Stomach (tissue), 9 donors: Measurements from ENCODE around the gene RNASE13. TPM values are rescaled to one million over a fixed set of nuclear protein-coding genes. Genes with fewer than 3 reads are reported as not detected.

Experiments
- DNase-seq, 2 donors: peaks; one replicate each; pipeline versions ENCODE4 v3.0.0 to v3.0.0-alpha.2; 2013 to 2019
- H3K27ac ChIP-seq, 5 donors: fragments of 200-600 bp in 4 of 5; sonication (generic) in 4 of 5; one replicate each; pipeline ENCODE4 v1.5.1; 2013 to 2019; ENCODE audit warnings: mild to moderate bottlenecking in 1 of 5, moderate library complexity in 1 of 5
- H3K27me3 ChIP-seq, 3 donors: fragments of 200-600 bp; sonication (generic); one replicate each; pipeline ENCODE4 v1.5.1; 2017 to 2019; ENCODE audit warnings: mixed run types in 1 of 3
- H3K36me3 ChIP-seq, 4 donors: fragments of 200-600 bp; sonication (generic); 1 replicate in 3 of 4; 2 replicates in 1 of 4; pipeline ENCODE4 v1.5.1; 2016 to 2019
- H3K4me1 ChIP-seq, 4 donors: fragments of 200-600 bp; sonication (generic); one replicate each; pipeline ENCODE4 v1.5.1; 2016 to 2019
- H3K4me3 ChIP-seq, 4 donors: fragments of 200-600 bp; sonication (generic) in 3 of 4; one replicate each; pipeline ENCODE4 v1.5.1; 2016 to 2019; ENCODE audit warnings: mild to moderate bottlenecking in 1 of 4
- H3K9me3 ChIP-seq, 4 donors: fragments of 200-600 bp; sonication (generic); one replicate each; pipeline ENCODE4 v1.5.1; 2016 to 2019
- EP300 ChIP-seq: sonication (generic); formaldehyde crosslinking; IDR thresholded peaks from one replicate; pipeline ENCODE4 v1.6.1; 2017; ENCODE audit warnings: antibody characterized with exemption
- POLR2A ChIP-seq, 4 donors: fragments of 450-650 bp; IDR thresholded peaks; one replicate each; pipeline ENCODE4 v1.6.1; 2016; ENCODE audit warnings: antibody characterized with exemption in 4 of 4, control low read depth in 2 of 4, mild to moderate bottlenecking in 1 of 4, moderate library complexity in 1 of 4
- POLR2AphosphoS5 ChIP-seq, 3 donors: sonication (generic); formaldehyde crosslinking; IDR thresholded peaks; one replicate each; pipeline ENCODE4 v1.6.1; 2016; ENCODE audit warnings: antibody characterized with exemption in 3 of 3
- WGBS, 5 donors: extraction: QIAGEN DNeasy Blood & Tissue Kit in 3 of 5; methylation state at CpG; one replicate each; pipeline versions ENCODE4 v1.1.5 to v1.1.7; 2013 to 2018; 5-methylcytosine and 5-hydroxymethylcytosine counted together
- intact Hi-C: fragments of 100-400 bp; cut with DNase I; formaldehyde crosslinking; loops from one replicate; pipeline ENCODE4 v1.15.1; 2023; ENCODE audit warnings: low total_unique reads
- polyA plus RNA-seq, 3 donors: library from polyadenylated mRNA; stranded (reverse); fragments of 200-250 nt; gene quantifications; one replicate each; pipeline ENCODE4 v1.2.3, GENCODE V29; 2013
- total RNA-seq, 5 donors: library from RNA; depleted of rRNA; stranded (reverse); fragments of >200 nt; gene quantifications; one replicate each; pipeline versions ENCODE4 v1.1.0 to v1.2.3, GENCODE V29; 2014 to 2016
- TF ChIP-seq, protein P1 (sequence below), 7 experiments: fragments of 450-650 bp in 4 of 7; fragments of 200-600 bp in 3 of 7; sonication (generic) in 3 of 7; IDR thresholded peaks; one replicate each; pipeline ENCODE4 v1.5.1; 2016 to 2019; ENCODE audit warnings: antibody characterized with exemption in 7 of 7, control low read depth in 2 of 7, mild to moderate bottlenecking in 1 of 7
- donor health status: healthy with polysubstance abuse.
- donor health status: Bipolar disorder and iron deficiency.
- donor health status: healthy.

RNASE13 gene
- total and polyA plus RNA-seq, 8 donors, result 0.18 TPM; not detected in 7

DNA sequence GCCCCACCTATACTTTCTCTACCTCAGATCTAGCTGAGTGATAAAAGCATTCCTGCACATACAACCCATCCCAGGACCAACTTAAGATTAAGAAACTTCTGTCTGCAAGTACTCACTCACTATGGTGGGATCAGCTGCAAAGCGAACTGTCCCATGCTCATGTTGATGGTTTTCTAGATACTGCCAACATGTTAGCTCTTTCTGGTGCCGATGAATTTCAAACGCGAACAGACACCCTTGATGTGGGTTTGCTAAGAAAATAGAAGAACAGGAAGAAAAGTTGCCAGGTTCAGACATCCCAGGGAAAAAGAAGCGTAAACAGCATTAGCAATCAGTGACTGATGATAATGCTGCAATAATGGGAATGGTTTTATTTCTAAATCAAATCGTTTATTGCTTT is 37.0 kb downstream of the RNASE13 start:
- TF ChIP-seq POLR2AphosphoS5 (IDR thresholded peaks at IDR 0.05) (no peak), POLR2A (IDR thresholded peaks at IDR 0.05) (no peak), EP300 (no peak)
- TF ChIP-seq, protein P1, sequence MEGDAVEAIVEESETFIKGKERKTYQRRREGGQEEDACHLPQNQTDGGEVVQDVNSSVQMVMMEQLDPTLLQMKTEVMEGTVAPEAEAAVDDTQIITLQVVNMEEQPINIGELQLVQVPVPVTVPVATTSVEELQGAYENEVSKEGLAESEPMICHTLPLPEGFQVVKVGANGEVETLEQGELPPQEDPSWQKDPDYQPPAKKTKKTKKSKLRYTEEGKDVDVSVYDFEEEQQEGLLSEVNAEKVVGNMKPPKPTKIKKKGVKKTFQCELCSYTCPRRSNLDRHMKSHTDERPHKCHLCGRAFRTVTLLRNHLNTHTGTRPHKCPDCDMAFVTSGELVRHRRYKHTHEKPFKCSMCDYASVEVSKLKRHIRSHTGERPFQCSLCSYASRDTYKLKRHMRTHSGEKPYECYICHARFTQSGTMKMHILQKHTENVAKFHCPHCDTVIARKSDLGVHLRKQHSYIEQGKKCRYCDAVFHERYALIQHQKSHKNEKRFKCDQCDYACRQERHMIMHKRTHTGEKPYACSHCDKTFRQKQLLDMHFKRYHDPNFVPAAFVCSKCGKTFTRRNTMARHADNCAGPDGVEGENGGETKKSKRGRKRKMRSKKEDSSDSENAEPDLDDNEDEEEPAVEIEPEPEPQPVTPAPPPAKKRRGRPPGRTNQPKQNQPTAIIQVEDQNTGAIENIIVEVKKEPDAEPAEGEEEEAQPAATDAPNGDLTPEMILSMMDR (IDR thresholded peaks at IDR 0.05), result no peak
- no peak for DNase-seq
- WGBS, 5 donors, result 44 to 69% (median 58%) methylated on average over 6 of the region's 6 CpGs
- intact Hi-C loops, result no loop called here
- Histone ChIP-seq H3K27ac (no peak overlapping the region), H3K4me1 (peaks cover 0 to 7% (median under 1%) of the 10 kb centered on the region in 4 donors), H3K36me3 (peaks cover 35 to 54% (median 51%) of the 10 kb centered on the region in 4 donors), H3K4me3 (no peak overlapping the region), H3K27me3 (no peaks in the 10 kb centered on the region), H3K9me3 (no peaks in the 10 kb centered on the region)

DNA sequence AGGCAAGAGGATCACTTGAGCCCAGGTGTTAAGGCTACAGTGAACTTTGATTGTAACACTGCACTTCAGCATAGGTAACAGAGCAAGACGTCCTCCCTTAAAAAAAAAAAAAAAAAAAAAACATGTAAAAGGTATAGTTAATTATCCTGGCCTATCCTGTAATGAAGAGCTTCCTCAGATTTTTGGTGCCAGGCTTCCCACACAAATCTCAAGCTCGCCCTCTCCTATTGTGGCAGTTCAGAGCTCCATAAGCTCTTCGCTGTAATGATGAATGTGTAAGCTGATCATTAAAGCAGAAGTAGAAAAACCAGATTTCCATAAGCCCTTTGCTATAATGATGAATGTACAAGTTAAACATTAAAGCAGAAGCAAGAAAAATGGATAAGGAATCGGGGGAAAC is 37.5 kb downstream of the RNASE13 start:
- Histone ChIP-seq H3K9me3 (no peaks in the 10 kb centered on the region), H3K4me3 (no peak overlapping the region), H3K27me3 (no peaks in the 10 kb centered on the region), H3K27ac (no peak overlapping the region), H3K36me3 (peaks cover 40 to 58% (median 55%) of the 10 kb centered on the region in 4 donors), H3K4me1 (peaks cover 0 to 11% (median 3%) of the 10 kb centered on the region in 4 donors)
- WGBS, 5 donors, result 40 to 70% (median 46%) methylated on average over 4 of the region's 4 CpGs
- intact Hi-C loops, result no loop called here
- TF ChIP-seq POLR2A (IDR thresholded peaks at IDR 0.05) (no peak), EP300 (no peak), POLR2AphosphoS5 (IDR thresholded peaks at IDR 0.05) (no peak)
- TF ChIP-seq, protein P1 (IDR thresholded peaks at IDR 0.05), result no peak
- DNase-seq, result peak in 1 of 2 donors; percentile 57

DNA sequence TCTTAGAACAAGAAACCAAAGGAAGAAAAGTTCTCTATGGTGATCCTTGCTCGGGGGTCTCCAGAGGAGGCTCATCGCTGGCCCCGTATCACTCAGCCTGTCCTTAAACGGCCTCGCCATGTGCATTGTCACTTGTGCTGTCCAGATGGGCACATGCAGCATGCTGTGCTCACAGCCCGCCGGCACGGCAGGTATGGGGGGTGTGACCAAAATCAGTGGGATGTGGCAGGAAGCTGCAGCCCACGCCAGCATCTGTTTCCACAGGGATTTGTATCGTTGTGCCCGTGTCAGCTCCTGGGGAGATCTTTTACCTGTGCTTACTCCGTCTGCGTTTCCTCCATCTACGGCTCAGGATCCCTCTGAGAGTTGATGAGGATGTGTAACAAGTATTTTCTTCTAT is 38.1 kb downstream of the RNASE13 start:
- Histone ChIP-seq H3K4me1 (peaks cover 4 to 17% (median 9%) of the 10 kb centered on the region in 4 donors), H3K27me3 (no peaks in the 10 kb centered on the region), H3K9me3 (no peaks in the 10 kb centered on the region), H3K36me3 (peaks cover 43 to 63% (median 61%) of the 10 kb centered on the region in 4 donors), H3K27ac (no peak overlapping the region), H3K4me3 (no peak overlapping the region)
- intact Hi-C loops, result no loop called here
- TF ChIP-seq POLR2AphosphoS5 (IDR thresholded peaks at IDR 0.05) (no peak), POLR2A (IDR thresholded peaks at IDR 0.05) (no peak), EP300 (no peak)
- TF ChIP-seq, protein P1 (IDR thresholded peaks at IDR 0.05), result no peak
- 81 to 88% (median 82%) methylated on average over 14 of the region's 14 CpGs for WGBS, 5 donors
- DNase-seq, result no peak

DNA sequence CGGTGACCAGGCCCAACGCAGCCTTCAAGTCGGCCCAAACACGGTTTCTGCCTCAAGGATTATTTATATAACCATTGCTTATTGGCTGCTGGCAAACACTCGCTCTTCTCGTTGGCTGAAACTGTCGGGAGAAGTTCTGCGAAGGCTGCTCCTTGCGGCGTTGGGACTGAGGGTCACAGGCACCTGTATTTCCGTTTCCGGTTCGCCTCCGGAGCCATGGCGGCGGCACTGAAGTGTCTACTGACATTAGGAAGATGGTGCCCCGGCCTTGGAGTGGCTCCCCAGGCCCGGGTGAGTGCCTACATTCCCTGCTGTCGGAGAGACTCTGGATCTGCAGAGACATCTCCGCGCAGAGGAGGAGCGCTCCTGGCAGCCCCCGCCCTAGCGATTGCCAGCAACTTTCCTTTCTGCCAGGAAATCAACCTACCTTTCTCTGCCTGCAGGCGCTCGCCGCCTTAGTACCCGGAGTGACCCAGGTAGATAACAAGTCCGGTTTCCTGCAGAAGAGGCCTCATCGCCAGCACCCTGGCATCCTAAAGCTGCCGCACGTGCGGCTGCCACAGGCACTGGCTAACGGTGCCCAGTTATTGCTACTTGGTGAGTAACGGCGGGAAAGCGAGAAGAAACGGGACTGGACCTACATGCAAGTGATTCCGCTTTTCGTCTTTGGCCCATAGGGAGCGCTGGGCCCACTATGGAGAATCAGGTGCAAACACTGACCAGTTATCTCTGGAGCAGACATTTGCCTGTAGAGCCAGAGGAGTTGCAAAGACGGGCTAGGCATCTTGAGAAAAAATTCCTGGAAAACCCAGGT is 44.6 kb downstream of the RNASE13 start, which contains the start of gene METTL17:
Gene METTL17, plus strand, starts transcription at position 194 of the 814 bp plus-strand sequence. Its CDS starts 23 bp downstream, at position 217.
- Histone ChIP-seq H3K4me3 (peak within 1 kb of the TSS; percentile 78 to 98 (median 83)), H3K36me3 (peaks cover 23 to 35% (median 34%) of the 10 kb centered on the region in 4 donors), H3K27me3 (no peaks in the 10 kb centered on the region), H3K27ac (peak within 1 kb of the TSS; percentile 66 to 85 (median 81)), H3K4me1 (peaks cover 16 to 40% (median 31%) of the 10 kb centered on the region in 4 donors), H3K9me3 (no peaks in the 10 kb centered on the region)
- peak; percentile 89 to 98 for DNase-seq
- intact Hi-C loops, result no loop called here
- WGBS, 5 donors, result 0 to 1% (median 0%) methylated on average over 31 to 42 of the region's 42 CpGs
- peak in 2 of 3 donors; percentile 62 to 79 for TF ChIP-seq POLR2AphosphoS5 (IDR thresholded peaks at IDR 0.05)
- TF ChIP-seq POLR2A (IDR thresholded peaks at IDR 0.05), result no peak

DNA sequence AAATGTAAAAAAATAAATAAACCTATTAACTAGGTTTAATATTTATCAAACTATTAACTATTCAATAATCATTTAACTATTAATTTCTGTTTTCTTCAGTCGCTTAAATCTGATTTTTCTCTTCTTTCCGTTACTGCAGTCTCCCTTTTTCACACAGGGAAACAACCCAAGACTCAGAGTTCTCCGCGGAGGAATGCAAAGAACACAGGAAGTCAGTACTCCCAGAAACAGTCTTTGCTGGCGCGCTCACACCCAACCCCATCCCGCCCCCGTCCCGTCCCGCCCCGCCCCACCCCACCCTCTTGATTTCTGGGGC is 45.2 kb downstream of the RNASE13 start:
- peaks cover 18 to 30% (median 28%) of the 10 kb centered on the region in 4 donors for H3K36me3 ChIP-seq
- peak overlapping the region; percentile 66 to 85 (median 81) for H3K27ac ChIP-seq
- H3K9me3 ChIP-seq, result no peaks in the 10 kb centered on the region
- H3K4me1 ChIP-seq, result peaks cover 16 to 40% (median 31%) of the 10 kb centered on the region in 4 donors
- no peaks in the 10 kb centered on the region for H3K27me3 ChIP-seq
- WGBS, 5 donors, result 0 to 1% (median 1%) methylated on average over 11 of the region's 11 CpGs
- intact Hi-C loops, result no loop called here
- TF ChIP-seq POLR2AphosphoS5 (IDR thresholded peaks at IDR 0.05), result no peak
- no peak for DNase-seq
- H3K4me3 ChIP-seq, result peak overlapping the region; percentile 78 to 98 (median 83)
